ENCODE data around the gene RASSF7. TPM values are rescaled to one million over a fixed set of nuclear protein-coding genes. Genes with fewer than 3 reads are reported as not detected.

Gene RASSF7
- total and polyA plus RNA-seq, 2 donors (not counting 3 experiments of a cell fraction or from before 2014, with no cell fraction given), result 14.1 to 19.9 TPM

- intact Hi-C loops (cut with micrococcal nuclease), result no loop called here
Measured at GRCh38 chr11:581342-581741, 20.6 kb downstream of the RASSF7 start.

More at GRCh38 chr11:581342-581741, 20.6 kb downstream of the RASSF7 start:
- dilution Hi-C loops (cut with MboI; ENCODE audit: extremely low pct_ligation_motif_present, low sequenced_read_pairs), result no loop called here
- H3K4me2 ChIP-seq (ENCODE audit: insufficient read depth, low read length), result no peak overlapping the region
- no peak overlapping the region for H2AFZ ChIP-seq (ENCODE audit: low read depth, low read length)
- no peak for DNase-seq (ENCODE audit: low read depth, low spot score)
- peaks cover 14% of the 10 kb centered on the region for H3K4me1 ChIP-seq (ENCODE audit: control insufficient read depth, extremely low read depth, insufficient read depth, low read length)
- peaks cover 58% of the 10 kb centered on the region for H3K79me2 ChIP-seq (ENCODE audit: control insufficient read depth, insufficient read depth, low read length)
- no peak overlapping the region for H3K27ac ChIP-seq (ENCODE audit: insufficient read depth, low read depth, low read length)
- H3K27me3 ChIP-seq (ENCODE audit: control insufficient read depth in 2 of 2, insufficient read depth in 2 of 2, low read length in 2 of 2), result no peaks in the 10 kb centered on the region
- FAIRE-seq, result no peak
- H3K9me3 ChIP-seq (replicated peaks; ENCODE audit: control insufficient read depth, insufficient read depth, low read length), result no peaks in the 10 kb centered on the region
- peaks cover 0 to 14% of the 10 kb centered on the region in 2 experiments for H3K36me3 ChIP-seq (ENCODE audit: control insufficient read depth in 2 of 2, extremely low read depth in 1 of 2, insufficient read depth in 2 of 2, low read length in 2 of 2)
- H3K9ac ChIP-seq (replicated peaks; ENCODE audit: extremely low read depth, insufficient read depth, low read length), result no peak overlapping the region
- H3K4me3 ChIP-seq (replicated peaks in 1 of 3; ENCODE audit: insufficient read depth in 1 of 3, low read depth in 1 of 3, low read length in 3 of 3), result no peak overlapping the region
- CTCF ChIA-PET, result no interaction called here
- POLR2A ChIA-PET, result no interaction called here
- TF ChIP-seq, protein P1, sequence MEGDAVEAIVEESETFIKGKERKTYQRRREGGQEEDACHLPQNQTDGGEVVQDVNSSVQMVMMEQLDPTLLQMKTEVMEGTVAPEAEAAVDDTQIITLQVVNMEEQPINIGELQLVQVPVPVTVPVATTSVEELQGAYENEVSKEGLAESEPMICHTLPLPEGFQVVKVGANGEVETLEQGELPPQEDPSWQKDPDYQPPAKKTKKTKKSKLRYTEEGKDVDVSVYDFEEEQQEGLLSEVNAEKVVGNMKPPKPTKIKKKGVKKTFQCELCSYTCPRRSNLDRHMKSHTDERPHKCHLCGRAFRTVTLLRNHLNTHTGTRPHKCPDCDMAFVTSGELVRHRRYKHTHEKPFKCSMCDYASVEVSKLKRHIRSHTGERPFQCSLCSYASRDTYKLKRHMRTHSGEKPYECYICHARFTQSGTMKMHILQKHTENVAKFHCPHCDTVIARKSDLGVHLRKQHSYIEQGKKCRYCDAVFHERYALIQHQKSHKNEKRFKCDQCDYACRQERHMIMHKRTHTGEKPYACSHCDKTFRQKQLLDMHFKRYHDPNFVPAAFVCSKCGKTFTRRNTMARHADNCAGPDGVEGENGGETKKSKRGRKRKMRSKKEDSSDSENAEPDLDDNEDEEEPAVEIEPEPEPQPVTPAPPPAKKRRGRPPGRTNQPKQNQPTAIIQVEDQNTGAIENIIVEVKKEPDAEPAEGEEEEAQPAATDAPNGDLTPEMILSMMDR (IDR thresholded peaks at IDR 0.05; ENCODE audit: extremely low read depth in 1 of 2, insufficient read depth in 1 of 2, low read depth in 1 of 2, low read length in 2 of 2), result no peak
- TF ChIP-seq EZH2 (IDR thresholded peaks at IDR 0.05; ENCODE audit: borderline replicate concordance, low read depth, low read length, severe bottlenecking) (no peak), POLR2AphosphoS5 (IDR thresholded peaks at IDR 0.05; ENCODE audit: insufficient read depth, low read depth, low read length) (no peak), GATA2 (IDR thresholded peaks at IDR 0.05; ENCODE audit: insufficient read depth, insufficient read length, low read depth, low read length) (no peak), POLR2A (IDR thresholded peaks at IDR 0.05; ENCODE audit: low read depth, low read length) (no peak), JUN (IDR thresholded peaks at IDR 0.05; ENCODE audit: borderline replicate concordance, insufficient read depth, insufficient read length, low read depth) (no peak), MYC (IDR thresholded peaks at IDR 0.05; ENCODE audit: low read depth, low read length) (no peak), FOS (IDR thresholded peaks at IDR 0.05; ENCODE audit: borderline replicate concordance, insufficient read depth, low read length) (no peak)
- TF ChIP-seq, protein P2, sequence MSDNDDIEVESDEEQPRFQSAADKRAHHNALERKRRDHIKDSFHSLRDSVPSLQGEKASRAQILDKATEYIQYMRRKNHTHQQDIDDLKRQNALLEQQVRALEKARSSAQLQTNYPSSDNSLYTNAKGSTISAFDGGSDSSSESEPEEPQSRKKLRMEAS (IDR thresholded peaks at IDR 0.05; ENCODE audit: insufficient read depth, insufficient read length), result no peak
- no peaks in the 10 kb centered on the region for H3K9me1 ChIP-seq (replicated peaks; ENCODE audit: control insufficient read depth, extremely low read depth, insufficient read depth, low read length)
- no peaks in the 10 kb centered on the region for H4K20me1 ChIP-seq (replicated peaks; ENCODE audit: control insufficient read depth, extremely low read depth, insufficient read depth, low read length)
- no TSS peak for BruUV-seq (replicated peaks)
